Measurements from ENCODE around the gene CCDC91.

CCDC91 gene, protein sequence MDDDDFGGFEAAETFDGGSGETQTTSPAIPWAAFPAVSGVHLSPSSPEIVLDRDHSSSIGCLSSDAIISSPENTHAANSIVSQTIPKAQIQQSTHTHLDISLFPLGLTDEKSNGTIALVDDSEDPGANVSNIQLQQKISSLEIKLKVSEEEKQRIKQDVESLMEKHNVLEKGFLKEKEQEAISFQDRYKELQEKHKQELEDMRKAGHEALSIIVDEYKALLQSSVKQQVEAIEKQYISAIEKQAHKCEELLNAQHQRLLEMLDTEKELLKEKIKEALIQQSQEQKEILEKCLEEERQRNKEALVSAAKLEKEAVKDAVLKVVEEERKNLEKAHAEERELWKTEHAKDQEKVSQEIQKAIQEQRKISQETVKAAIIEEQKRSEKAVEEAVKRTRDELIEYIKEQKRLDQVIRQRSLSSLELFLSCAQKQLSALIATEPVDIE

DNA sequence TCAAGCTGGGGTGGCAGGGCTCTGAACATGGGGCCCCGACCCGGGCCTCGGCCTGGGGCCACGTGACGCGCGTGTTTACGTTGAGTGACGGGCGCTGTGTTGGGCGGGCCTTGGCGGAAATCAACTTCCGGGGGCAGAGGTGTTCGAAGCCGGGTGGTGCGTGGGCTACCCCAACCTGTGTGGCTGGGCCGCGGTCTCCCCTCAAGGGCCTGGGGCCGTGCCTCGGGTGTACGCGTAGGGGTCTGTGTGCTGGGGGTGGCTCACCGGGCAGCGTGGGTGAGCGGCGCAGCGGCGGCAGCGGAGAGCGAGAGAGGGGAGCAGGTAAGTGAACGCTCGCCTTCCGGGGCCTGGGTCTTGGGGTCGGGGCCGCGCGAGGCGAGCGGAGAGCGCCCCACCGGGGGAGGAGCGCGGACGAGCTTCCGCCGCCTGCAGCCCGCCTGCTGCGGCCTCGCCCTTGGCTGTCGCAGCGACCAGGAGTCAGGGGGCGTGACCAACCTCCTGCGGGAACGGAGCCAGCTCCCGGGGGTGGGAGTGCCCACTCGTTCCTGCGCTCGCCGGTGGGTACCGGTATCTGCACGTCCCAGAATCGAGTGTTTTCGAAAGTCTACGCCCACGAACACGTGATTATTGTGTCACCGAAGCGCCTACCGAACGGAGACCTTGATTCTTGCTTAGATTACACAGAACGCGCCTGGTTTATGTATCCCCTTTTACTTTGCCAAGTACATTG, at the start of gene CCDC91:
Gene CCDC91 (plus strand): TSS at position 136 of the 730 bp plus-strand sequence. CDS start 66,760 bp downstream, outside the sequence.
- peak; percentile 57 to 81 (median 69) for DNase-seq (ENCODE audit: low read depth in 4 of 4, low spot score in 1 of 4)

DNA sequence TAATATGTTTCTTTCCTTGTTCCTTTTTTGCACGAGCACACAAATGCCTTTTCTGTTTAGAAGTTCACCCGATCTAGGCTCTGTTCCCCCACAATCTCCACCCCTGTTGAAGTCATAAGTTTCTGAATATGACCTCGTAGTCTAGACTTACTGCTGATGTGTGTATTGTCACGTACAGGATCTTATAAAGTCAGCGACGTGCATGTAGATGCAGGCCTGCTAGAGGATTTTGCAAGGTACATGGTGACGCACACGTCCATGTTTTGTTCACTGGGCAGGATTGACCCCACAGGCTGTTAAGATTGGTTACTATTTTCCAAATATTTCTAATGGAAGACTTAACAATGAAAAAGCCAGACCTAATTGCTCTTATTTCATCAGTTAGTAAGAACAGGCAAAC, 46.2 kb upstream of the CCDC91 start:
- no peak for DNase-seq (ENCODE audit: low read depth in 4 of 4, low spot score in 1 of 4)

DNA sequence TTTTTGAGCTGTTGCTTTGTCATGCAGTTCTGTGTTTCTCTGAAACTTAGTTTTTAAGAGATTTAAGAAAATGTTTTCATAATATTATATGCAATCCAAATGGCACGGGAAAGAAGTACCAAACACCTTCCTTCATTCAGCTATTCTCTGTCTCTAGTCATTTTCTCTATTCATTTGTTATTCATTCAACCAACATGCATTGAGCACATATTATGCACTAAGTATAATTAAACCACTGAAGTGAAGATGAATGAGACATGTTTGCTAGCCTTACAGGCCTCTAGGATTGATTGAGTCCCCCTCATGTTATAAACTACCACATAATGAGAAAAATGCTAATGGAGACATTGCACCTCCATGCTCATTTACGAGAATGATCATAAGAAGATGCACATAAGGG, 45.7 kb upstream of the CCDC91 start:
- no peak for DNase-seq (ENCODE audit: low read depth in 4 of 4, low spot score in 1 of 4)

DNA sequence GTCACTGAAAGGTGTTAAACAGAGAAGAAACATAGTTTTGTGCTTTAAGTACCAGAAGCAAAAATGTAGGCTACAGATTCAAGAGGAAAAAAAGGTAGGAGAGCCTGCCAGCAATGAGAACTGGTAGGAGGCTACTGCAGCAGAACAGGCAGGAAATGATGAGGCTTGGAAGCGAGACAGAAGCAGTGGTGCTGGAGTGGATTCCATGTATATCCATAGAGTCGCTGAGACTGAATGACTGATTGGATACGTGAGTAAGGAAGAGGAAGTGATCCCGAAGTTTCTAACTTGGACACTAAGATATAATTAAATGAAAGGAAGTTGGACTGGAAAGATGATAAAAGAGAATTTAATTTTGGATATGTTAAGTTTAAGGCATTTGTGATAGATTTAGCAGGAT, 45.0 kb upstream of the CCDC91 start:
- DNase-seq (ENCODE audit: low read depth in 4 of 4, low spot score in 1 of 4) = no peak

DNA sequence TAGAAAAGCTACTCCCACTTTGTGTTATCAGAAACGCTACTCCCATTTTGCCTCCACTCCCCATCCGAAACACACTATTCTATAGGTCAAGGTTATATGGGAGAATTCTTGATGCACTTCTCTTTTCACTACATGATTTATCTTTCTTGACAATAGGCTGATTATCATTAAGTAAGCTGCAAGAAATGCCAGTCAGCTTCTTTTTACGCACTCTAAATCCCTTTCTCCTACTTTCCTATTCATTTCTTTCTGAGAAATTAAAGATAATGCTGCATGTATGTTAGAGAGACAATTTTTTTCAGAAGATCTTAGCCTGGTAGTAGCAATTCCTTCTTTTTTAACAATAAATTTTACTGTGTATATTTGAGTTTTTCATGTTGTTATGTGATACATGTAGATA, 41.0 kb upstream of the CCDC91 start:
- DNase-seq (ENCODE audit: low read depth in 4 of 4, low spot score in 1 of 4) = no peak

DNA sequence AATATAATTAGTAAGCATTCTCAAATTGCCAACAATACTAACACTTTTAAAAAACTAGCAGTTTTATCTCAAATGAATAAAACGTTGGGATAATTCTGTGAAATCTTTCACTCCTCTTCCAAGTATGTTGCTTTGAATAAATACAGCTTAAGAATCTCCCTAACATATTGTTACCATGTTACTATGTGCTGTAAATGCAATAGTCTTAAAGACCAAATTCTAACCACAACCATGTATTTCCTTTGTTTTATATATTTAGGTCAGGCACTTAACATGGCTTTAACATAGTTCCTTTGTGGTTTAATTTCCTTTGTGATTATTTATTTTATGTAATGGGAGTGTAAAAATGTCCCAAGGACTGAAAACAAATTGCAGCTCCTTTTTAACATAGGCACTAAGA, 33.9 kb upstream of the CCDC91 start:
- no peak for DNase-seq (ENCODE audit: low read depth in 4 of 4, low spot score in 1 of 4)

DNA sequence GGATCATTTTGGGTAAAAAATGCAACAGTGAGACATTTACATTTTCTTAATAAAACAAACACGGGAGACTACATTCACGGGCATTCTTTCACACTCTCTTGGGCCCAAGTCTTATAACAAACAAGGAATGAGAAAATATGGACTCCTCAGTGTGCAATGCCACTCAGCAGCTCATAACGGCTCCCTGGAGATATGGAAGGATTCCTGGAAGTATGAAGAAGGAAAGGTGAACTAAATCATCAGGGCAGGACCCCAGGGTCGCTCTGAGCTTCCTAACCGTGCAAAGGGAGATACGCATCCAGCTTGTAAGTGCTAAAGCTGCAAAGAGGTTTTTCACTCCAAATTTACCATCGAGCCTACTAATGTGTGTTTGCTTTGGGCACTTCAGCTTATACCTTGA, 33.5 kb upstream of the CCDC91 start:
- DNase-seq (ENCODE audit: low read depth in 4 of 4, low spot score in 1 of 4) = no peak

DNA sequence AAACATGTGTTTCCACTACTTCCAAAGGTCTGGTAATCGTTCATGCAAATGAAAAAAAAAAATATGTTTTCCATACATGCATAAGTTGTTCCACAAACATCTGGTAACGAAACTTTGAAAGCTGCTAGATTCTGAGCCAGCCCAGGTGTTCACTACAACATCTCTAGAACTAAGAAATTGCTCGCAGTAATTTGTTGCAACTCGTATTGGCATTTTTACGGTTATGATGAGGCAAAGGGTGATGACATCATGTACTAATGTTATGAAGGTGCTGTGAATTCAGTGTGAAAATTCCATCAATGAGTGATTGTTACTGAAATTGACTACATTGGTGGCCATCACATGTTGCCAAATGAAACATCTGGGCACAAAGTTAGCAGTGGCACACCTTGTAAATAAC, 31.9 kb upstream of the CCDC91 start:
- no peak for DNase-seq (ENCODE audit: low read depth in 4 of 4, low spot score in 1 of 4)

DNA sequence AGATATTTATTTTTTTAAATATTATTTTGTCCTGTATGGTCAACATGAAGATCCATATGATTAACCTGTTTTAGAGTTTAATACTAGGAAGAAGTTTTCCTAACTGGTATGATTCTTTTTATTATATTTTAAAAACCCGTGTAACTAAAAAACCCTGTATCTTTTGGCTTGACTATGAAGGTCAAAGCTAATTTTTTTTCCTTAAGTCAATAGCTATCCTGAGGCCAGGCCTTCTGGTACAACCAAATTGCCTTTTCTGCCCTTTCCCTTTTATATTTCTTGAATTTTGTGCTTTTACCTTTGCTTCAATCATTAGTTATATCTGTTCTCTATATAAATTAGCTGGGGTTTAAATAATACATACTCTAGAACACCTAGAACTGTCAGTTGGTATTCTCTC, 30.6 kb upstream of the CCDC91 start:
- no peak for DNase-seq (ENCODE audit: low read depth in 4 of 4, low spot score in 1 of 4)

DNA sequence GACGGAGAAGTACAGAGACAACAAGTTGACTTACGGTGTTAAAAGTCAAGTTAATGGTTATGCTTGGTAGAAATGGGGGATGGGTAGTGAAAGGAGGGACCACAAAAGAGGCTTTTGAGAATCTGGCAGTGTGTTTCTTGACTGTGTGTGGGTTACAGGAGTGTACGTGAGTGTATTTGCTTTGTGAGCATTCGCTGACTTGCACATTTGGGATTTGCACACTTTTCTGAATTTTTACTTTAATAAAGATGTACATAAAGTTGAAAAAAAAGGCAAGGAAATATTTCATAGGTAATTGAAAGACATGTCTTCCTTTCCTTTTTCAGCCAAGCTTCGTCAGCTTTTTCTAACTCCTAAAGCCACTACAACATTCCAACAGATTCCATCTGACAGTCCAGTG, 28.6 kb upstream of the CCDC91 start:
- DNase-seq (ENCODE audit: low read depth in 4 of 4, low spot score in 1 of 4) = no peak

DNA sequence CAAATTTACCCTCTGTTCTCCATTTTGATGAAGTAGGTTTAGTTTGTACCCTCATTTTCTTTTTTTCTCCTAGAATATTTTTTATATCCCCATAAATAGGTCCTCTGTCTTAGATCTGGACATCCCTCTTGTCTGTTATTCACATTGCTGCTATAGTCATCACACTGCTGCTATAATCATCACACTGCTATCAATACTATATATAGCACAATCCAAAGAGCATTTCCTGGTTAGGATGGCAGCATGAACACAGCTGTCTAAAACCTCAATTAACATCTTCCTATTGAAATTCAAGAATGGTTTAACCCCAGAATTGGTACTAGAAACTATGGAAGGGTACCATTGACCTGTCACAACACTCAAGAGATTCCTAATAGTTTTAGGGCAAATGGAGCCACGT, 27.6 kb upstream of the CCDC91 start:
- DNase-seq (ENCODE audit: low read depth in 4 of 4, low spot score in 1 of 4) = no peak

DNA sequence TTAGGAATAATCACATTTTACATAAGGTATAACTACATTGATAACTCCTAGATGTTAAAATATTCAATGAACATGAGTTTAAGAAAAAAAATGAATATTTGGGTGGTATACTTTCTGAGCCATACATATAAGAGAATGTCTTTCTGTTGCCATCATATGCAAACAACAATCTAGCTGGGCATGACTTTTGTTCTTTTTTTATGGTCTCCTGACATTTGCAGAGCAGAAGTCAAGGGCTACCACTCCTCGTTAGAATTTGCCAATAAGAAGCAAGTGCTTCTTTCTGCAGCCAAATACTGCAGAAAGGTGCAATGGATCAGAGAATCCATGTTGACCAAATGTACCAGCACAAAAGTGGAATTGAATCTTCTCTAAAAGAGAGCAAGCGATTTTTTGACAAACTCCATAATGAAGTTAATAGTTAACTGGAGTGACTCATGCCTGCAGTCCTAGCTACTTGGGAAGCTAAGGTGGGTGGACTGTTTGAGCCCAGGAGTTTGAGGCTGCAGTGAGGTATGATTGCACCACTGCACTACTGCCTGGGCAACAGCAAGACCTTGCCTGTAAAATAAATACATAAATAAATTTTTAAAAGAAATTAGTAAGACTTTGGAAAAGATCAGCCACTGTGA, 25.5 kb upstream of the CCDC91 start:
- no peak for DNase-seq (ENCODE audit: low read depth in 4 of 4, low spot score in 1 of 4)

DNA sequence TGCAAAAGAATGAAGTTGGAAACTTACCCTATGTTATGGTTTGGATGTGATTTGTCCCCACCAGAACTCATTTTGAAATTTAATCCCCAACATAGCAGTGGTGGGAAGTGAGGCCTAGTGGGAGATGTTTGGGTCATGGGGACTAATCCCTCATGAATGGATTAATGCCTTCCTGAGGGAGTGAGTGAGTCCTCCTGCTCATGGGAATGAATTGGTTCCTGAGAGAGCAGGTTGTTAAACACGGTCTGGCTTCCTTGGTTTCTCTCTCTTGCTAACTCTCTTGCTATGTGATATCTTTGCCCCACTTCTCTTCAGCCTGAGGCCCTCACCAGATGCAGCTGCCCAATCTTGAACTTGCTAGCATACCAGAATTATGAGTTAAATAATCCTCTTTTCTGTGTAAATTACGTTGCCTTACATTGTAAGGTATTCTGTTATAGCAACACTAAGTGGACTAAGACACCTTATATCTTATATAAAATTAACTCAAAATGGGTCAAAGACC, 22.2 kb upstream of the CCDC91 start:
- no peak for DNase-seq (ENCODE audit: low read depth in 4 of 4, low spot score in 1 of 4)

DNA sequence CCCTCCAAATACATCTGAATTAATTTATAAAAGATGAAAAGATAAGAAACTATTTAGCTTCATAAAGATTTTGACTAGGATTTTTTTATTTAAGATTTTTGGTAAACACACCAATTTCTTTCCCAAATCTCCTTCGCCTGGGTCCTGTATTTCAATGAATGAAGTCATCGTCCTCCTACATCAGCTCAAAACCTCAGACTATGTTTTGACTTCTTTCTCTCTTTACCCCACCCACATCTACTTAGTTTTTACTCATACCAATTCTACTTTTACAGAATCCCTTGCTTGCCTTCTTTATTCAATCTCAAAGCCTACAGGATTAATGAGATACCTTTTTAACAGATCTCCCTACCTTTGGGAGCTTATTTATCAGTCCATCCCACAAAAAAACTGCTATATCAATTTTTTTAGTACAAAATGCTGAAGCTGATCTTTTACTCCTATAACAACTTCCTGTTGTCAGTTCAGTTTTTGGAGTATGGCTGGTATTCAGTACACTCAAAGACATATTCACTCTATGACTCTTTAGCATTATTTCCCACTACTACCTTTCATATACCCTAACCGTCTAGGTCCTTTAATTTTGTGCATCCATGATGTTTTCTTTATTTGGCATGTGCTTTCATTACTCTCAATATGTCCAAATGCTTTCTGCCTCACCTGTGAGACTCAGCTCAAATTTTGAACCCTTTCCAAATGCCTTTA, 18.7 kb upstream of the CCDC91 start:
- no peak for DNase-seq (ENCODE audit: low read depth in 4 of 4, low spot score in 1 of 4)

DNA sequence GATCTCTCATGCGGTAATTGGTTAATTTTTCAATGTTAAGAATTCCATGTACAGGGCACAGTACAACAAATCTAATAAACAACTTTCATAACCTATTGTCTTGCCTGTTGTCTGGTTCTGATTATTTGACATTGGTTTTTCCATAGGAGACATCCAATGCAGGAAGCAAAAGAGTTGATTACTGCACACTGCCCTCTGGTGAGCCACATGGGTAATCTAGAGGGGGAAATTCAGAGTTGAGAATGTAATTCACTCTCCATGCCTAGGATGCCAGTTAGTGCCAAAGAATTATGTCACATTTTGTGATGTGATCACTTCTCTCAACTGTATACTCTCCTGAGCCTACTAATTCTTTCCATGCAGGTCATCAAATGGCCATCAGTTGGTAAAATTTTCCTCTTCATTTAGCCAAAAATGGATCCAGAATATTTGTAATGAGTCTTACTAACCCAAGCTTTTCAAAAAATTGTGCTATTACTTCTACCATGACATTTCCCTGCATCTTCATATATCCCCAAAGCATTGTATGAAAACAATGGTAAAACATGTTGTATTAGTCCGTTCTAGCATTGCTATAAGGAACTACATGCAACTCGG, 17.7 kb upstream of the CCDC91 start:
- no peak for DNase-seq (ENCODE audit: low read depth in 4 of 4, low spot score in 1 of 4)

DNA sequence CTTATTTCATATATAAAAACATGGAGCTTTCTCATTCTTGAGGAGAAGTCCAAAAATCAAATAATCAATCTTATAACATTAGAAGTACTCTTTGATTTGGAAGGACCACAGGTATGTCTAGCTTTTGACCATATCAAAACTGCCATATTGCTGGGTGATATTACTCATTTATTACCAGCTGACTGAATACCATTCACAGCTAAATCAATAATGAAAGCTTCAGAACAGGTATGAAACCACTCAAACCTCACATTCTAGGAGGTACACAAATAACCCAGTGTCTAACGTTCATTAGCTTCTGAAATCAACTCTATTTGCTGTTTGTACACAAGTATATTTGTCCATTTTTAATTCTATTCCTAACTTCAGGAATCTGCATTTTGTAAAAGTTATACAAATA, 16.8 kb upstream of the CCDC91 start:
- DNase-seq (ENCODE audit: low read depth in 4 of 4, low spot score in 1 of 4) = no peak

DNA sequence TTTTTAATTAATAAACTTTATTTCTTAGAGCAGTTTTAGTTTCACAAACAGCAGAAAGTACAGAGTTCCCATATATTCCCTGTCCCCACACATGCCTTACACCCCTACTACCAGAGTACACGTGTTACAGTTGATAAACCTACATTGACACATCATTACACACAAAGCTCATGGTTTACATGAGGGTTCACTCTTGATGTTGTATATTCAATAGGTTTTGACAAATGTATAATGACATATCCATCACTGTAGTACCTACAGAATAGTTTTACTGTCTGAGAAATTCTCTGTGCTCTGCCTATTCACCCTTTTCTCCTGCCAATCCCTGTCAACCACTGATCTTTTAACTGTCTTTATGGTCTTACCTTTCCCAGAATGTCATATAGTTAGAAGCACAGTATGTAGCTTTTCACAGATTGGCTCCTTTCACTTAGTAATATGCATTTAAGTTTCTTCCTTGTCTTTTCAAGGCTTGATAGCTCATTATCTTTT, 15.1 kb upstream of the CCDC91 start:
- no peak for DNase-seq (ENCODE audit: low read depth in 4 of 4, low spot score in 1 of 4)

DNA sequence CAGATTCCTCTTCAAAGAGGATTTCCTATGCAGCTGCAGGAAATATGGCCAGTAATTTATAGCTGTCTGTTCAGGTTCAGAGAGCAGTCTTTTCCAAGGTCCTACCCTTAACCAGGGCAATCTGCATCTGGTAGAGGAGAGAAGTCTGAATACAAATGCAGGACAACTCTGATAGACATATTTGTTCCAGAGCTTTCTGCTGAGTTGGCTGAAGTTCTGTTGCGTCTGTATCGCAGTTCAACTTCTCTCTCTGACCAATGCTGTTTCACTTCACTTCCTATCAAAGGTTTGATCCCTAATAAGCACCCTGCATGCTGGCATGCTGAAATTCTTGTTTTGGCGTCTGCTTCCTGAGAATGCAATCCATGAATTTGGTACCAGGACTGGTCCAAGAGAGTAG, 14.0 kb upstream of the CCDC91 start:
- DNase-seq (ENCODE audit: low read depth in 4 of 4, low spot score in 1 of 4) = no peak

DNA sequence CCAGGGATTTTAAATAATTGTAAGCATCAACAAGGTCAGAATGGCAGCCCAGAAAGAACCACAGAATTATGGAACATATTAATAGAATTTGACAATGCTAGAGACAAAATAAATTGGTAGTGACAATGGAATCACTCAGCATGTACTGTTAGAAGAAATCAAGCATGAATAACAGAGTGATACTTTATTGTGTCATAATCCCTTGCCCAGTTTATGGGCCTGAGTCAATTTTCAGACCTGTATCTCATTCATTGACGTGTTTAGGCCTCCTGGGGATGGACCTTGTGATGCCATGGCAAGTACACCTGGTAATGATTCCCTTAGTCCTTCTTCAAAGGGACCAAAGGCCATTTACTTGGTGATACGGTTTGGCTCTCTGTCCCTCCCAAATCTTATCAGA, 12.8 kb upstream of the CCDC91 start:
- DNase-seq (ENCODE audit: low read depth in 4 of 4, low spot score in 1 of 4) = no peak

DNA sequence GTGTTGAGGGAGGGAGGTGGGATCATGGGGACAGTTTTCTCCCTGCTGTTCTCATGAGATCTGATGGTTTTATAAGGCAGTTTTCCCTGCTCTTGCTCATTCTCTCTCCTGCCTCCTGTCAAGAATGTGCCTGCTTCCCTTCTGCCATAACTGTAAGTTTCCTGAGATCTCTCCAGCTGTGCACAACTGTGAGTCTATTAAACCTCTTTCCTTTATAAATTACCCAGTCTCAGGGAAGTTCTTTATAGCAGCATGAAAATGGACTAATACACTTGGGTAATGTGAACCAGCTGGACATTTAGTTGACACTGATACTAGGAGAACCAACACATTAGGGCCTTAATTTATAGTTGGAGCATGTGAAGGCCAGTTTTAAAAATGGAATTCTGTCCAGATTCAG, 12.4 kb upstream of the CCDC91 start:
- DNase-seq (ENCODE audit: low read depth in 4 of 4, low spot score in 1 of 4) = no peak

DNA sequence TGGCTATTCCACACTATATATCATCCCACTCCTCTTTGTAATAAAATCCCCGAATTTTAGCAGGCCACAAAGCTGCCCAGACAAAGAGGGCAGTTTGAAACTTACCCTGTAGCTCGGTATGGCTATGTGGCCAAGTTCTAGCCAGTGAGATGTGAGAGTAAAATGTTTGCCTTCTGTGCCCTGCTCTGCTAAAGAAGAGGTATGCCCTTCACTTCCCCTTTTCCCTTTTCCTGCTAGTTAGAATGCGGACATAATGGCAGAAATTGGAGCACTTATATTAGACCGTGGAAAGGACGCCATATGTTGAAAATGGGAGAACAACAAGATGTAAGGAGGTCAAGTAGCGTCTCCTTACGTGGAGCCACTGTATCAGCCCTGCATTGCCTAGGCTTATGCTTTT, 11.5 kb upstream of the CCDC91 start:
- no peak for DNase-seq (ENCODE audit: low read depth in 4 of 4, low spot score in 1 of 4)
